HCT116 (cell line): ENCODE data around the gene CCDC15. TPM values are rescaled to one million over a fixed set of nuclear protein-coding genes. Genes with fewer than 3 reads are reported as not detected.

Experiments used
- ATAC-seq: fragments of 200-7000 bp; cut with Tn5 transposase; 2 replicates; pipeline ENCODE4 v1.9.1; 2020; ENCODE audit warnings: mild to moderate bottlenecking, moderate library complexity
- BruUV-seq: library from RNA; stranded (reverse); fragments of 400-500 nt; replicated peaks from 2 replicates; lab custom pipeline; 2021; lab: Mats Ljungman, UMichigan
- CTCF ChIA-PET: fragments of 300-600 bp; sonication (Branson Sonifier 250); formaldehyde crosslinking; loops from one replicate; lab custom pipeline; 2021; ENCODE audit warnings: antibody characterized with exemption; lab: Charles Lee
- POLR2A ChIA-PET: fragments of 300-600, 350-600 bp; sonication (Branson Sonifier 250); formaldehyde crosslinking; loops from one replicate; lab custom pipeline; 2021; ENCODE audit warnings: antibody characterized with exemption; lab: Charles Lee
- RAD21 ChIA-PET, 2 experiments: fragments of 300-600 bp; sonication (Branson Sonifier 250); formaldehyde crosslinking; loops; one replicate each; lab custom pipeline; 2023; ENCODE audit warnings: low total read pairs in 2 of 2; ENCODE audit not compliant: uncharacterized antibody in 2 of 2, unreplicated experiment in 2 of 2, low non-redundant PET in 1 of 2; lab: Charles Lee
- DNase-seq: peaks from one replicate; pipeline ENCODE4 v3.0.0-alpha.2; 2010; ENCODE audit warnings: low read depth, low spot score
- H2AFZ ChIP-seq: fragments of 200-600 bp; shearing (Covaris generic), sonication (generic); 2 replicates; pipeline ENCODE4 v1.6.1; 2017; ENCODE audit warnings: low read depth, mixed run types, mixed read lengths, antibody characterized with exemption, low read length; ENCODE audit not compliant: poor library complexity, severe bottlenecking
- H3K27ac ChIP-seq: 2 replicates; pipeline ENCODE4 v1.5.1; 2012; ENCODE audit warnings: low read depth, low read length
- H3K27me3 ChIP-seq: fragments of 200-600 bp; sonication (generic); 2 replicates; pipeline ENCODE4 v1.6.1; 2016; ENCODE audit warnings: mixed run types, low read length, mixed read lengths; ENCODE audit not compliant: insufficient read depth
- H3K36me3 ChIP-seq, 2 experiments: fragments of 200-500 bp in 1 of 2; fragments of 200-600 bp in 1 of 2; sonication (Bioruptor generic) in 1 of 2; sonication (generic) in 1 of 2; 2 replicates each; pipeline versions ENCODE4 v1.5.1 to v1.6.1; 2014 to 2016; ENCODE audit warnings: low read length in 2 of 2, inconsistent platforms in 1 of 2, mixed read lengths in 1 of 2, mixed run types in 1 of 2; ENCODE audit not compliant: insufficient read depth in 2 of 2, control insufficient read depth in 1 of 2
- H3K4me1 ChIP-seq, 2 experiments: fragments of 200-600 bp in 1 of 2; sonication (generic) in 1 of 2; 2 replicates each; pipeline versions ENCODE4 v1.5.1 to v1.6.1; 2012 to 2017; ENCODE audit warnings: low read length in 2 of 2, inconsistent platforms in 1 of 2, mild to moderate bottlenecking in 1 of 2, mixed read lengths in 1 of 2, mixed run types in 1 of 2, moderate library complexity in 1 of 2; ENCODE audit not compliant: insufficient read depth in 2 of 2, control insufficient read depth in 1 of 2
- H3K4me2 ChIP-seq: fragments of 200-600 bp; sonication (generic); 2 replicates; pipeline ENCODE4 v1.6.1; 2017; ENCODE audit warnings: mixed run types, low read length, mixed read lengths
- H3K4me3 ChIP-seq, 2 experiments: fragments of 200-600 bp in 1 of 2; sonication (generic) in 1 of 2; replicated peaks in 1 of 2; 2 replicates each; pipeline ENCODE4 v1.5.1; 2011 to 2016; ENCODE audit warnings: low read length in 2 of 2, control low read depth in 1 of 2, low read depth in 1 of 2, mild to moderate bottlenecking in 1 of 2, mixed read lengths in 1 of 2, mixed run types in 1 of 2
- H3K79me2 ChIP-seq: fragments of 200-600 bp; sonication (generic); 2 replicates; pipeline ENCODE4 v1.6.1; 2017; ENCODE audit warnings: mild to moderate bottlenecking, mixed run types, low read length, moderate library complexity, mixed read lengths; ENCODE audit not compliant: insufficient read depth
- H3K9ac ChIP-seq: fragments of 200-600 bp; sonication (generic); 2 replicates; pipeline ENCODE4 v1.6.1; 2016; ENCODE audit warnings: low read length, mixed read lengths
- H3K9me2 ChIP-seq: fragments of 200-600 bp; sonication (generic), shearing (Covaris generic); 2 replicates; pipeline ENCODE4 v1.6.1; 2017; ENCODE audit warnings: mixed run types, mild to moderate bottlenecking, moderate library complexity; ENCODE audit not compliant: insufficient read depth
- H3K9me3 ChIP-seq, 2 experiments: fragments of 200-500 bp in 1 of 2; fragments of 200-600 bp in 1 of 2; sonication (Bioruptor generic) in 1 of 2; sonication (generic) in 1 of 2; 2 replicates each; pipeline ENCODE4 v1.6.1; 2014 to 2017; ENCODE audit warnings: low read length in 2 of 2, mixed read lengths in 2 of 2, inconsistent platforms in 1 of 2, low read depth in 1 of 2, mild to moderate bottlenecking in 1 of 2, mixed run types in 1 of 2, moderate library complexity in 1 of 2; ENCODE audit not compliant: control insufficient read depth in 1 of 2, insufficient read depth in 1 of 2
- H4K20me1 ChIP-seq: fragments of 200-600 bp; sonication (generic), shearing (Covaris generic); 2 replicates; pipeline ENCODE4 v1.6.1; 2017; ENCODE audit warnings: mixed run types, mild to moderate bottlenecking, moderate library complexity; ENCODE audit not compliant: insufficient read depth
- CBX3 ChIP-seq: IDR thresholded peaks from 2 replicates; pipeline ENCODE4 v1.6.1; 2012; ENCODE audit warnings: low read depth
- CEBPB ChIP-seq: IDR thresholded peaks from 2 replicates; pipeline ENCODE4 v1.6.1; 2012; ENCODE audit warnings: low read depth
- ELF1 ChIP-seq: IDR thresholded peaks from 2 replicates; pipeline ENCODE4 v1.6.1; 2012; ENCODE audit warnings: low read depth, borderline replicate concordance
- EZH2 ChIP-seq: fragments of 200-600 bp; sonication (generic); IDR thresholded peaks from 2 replicates; pipeline ENCODE4 v1.6.1; 2017; ENCODE audit warnings: antibody characterized with exemption, mixed run types
- EZH2phosphoT487 ChIP-seq: fragments of 200-600 bp; IDR thresholded peaks from 2 replicates; pipeline ENCODE4 v1.6.1; 2018; ENCODE audit warnings: antibody characterized with exemption, borderline replicate concordance
- FOSL1 ChIP-seq: IDR thresholded peaks from 2 replicates; pipeline ENCODE4 v1.6.1; 2012; ENCODE audit warnings: low read depth
- JUND ChIP-seq: IDR thresholded peaks from 2 replicates; pipeline ENCODE4 v1.6.1; 2012
- POLR2A ChIP-seq: IDR thresholded peaks from 2 replicates; pipeline ENCODE4 v1.7.0; 2011; ENCODE audit warnings: borderline replicate concordance; ENCODE audit not compliant: insufficient read depth, insufficient read length; ENCODE audit errors: extremely low read depth
- POLR2AphosphoS5 ChIP-seq: IDR thresholded peaks from 2 replicates; pipeline ENCODE4 v1.6.1; 2011; ENCODE audit warnings: mild to moderate bottlenecking, low read depth, low read length, moderate library complexity
- RAD21 ChIP-seq: IDR thresholded peaks from 2 replicates; pipeline ENCODE4 v1.6.1; 2012; ENCODE audit warnings: low read depth, mild to moderate bottlenecking
- SIN3A ChIP-seq: IDR thresholded peaks from 2 replicates; pipeline ENCODE4 v1.6.1; 2012; ENCODE audit warnings: low read depth
- SP1 ChIP-seq: IDR thresholded peaks from 2 replicates; pipeline ENCODE4 v1.6.1; 2012; ENCODE audit warnings: low read depth
- TCF7L2 ChIP-seq: IDR thresholded peaks from 2 replicates; pipeline ENCODE4 v1.7.0; 2011; ENCODE audit warnings: borderline replicate concordance, inconsistent platforms; ENCODE audit not compliant: insufficient read depth, insufficient read length; ENCODE audit errors: extremely low read depth
- ZFX ChIP-seq: fragments of 450-650 bp; IDR thresholded peaks from 2 replicates; pipeline ENCODE4 v1.6.1; 2017
- ZNF274 ChIP-seq: fragments of 200-500 bp; sonication (Bioruptor generic); IDR thresholded peaks from 2 replicates; pipeline ENCODE4 v1.6.1; 2014; ENCODE audit warnings: mild to moderate bottlenecking, low read depth, low read length, inconsistent platforms
- intact Hi-C: fragments of 100-400 bp; cut with micrococcal nuclease; formaldehyde crosslinking; loops from 2 replicates; pipeline ENCODE4 v1.10.0; 2022
- total RNA-seq: library from RNA; stranded (reverse); gene quantifications from one replicate; pipeline ENCODE4 v1.2.1, GENCODE V29; 2021; ENCODE audit not compliant: unreplicated experiment
- TF ChIP-seq, protein P1 (sequence below): IDR thresholded peaks from 2 replicates; pipeline ENCODE4 v1.6.1; 2012
- TF ChIP-seq, protein P2 (sequence below): IDR thresholded peaks from 2 replicates; pipeline ENCODE4 v1.6.1; 2012; ENCODE audit warnings: low read depth

CCDC15 gene
- total RNA-seq, 1 experiment from 2014 or later = 2.4 TPM

DNA sequence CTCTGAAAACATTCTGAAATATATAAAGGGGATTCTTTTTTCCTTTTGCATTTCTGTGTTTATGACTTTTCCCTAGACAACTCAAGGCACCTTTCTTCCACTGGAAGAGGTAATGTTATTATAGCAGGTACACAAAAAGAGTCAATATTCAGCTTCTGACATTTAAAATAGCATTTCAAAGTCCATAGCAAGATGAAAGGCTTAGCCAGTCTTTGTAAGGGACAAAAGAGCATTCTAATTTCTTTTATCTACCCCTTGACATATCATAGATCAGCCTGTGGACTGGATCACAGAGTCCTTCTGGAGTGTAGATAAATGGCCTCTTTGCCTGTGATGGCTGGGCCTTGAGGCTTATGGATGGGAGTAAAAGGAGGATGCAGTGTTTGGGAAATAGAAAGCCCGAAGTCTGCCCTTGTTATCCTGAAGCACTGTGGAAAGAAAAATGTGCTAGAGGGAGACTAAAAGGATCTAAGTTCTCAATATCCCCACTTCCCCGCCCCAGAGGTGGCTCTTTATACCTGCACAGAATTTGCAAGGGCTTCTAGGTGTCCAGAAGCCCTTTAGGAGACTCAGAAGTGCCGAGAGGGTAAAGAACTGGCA, 16.6 kb upstream of the CCDC15 start:
- H3K4me1 ChIP-seq = peaks cover 0 to 5% of the 10 kb centered on the region in 2 experiments; a peak in 1 of 4 replicates
- no TSS peak for BruUV-seq
- no peak overlapping the region for H3K4me3 ChIP-seq
- H3K27ac ChIP-seq = no peak overlapping the region
- H3K9me3 ChIP-seq = no peaks in the 10 kb centered on the region
- no peaks in the 10 kb centered on the region for H3K9me2 ChIP-seq
- no peaks in the 10 kb centered on the region for H3K27me3 ChIP-seq
- H3K79me2 ChIP-seq = no peaks in the 10 kb centered on the region
- no peaks in the 10 kb centered on the region for H4K20me1 ChIP-seq
- CTCF ChIA-PET = no interaction called here
- POLR2A ChIA-PET = no interaction called here
- H2AFZ ChIP-seq = no peak overlapping the region
- intact Hi-C loops = no loop called here
- ATAC-seq (no peak), DNase-seq (no peak)
- no peak for TF ChIP-seq CBX3
- no peak for TF ChIP-seq FOSL1
- no peak for TF ChIP-seq CEBPB
- no peak for TF ChIP-seq POLR2A
- no peak for TF ChIP-seq ZFX
- TF ChIP-seq JUND = no peak
- no peak for TF ChIP-seq ZNF274
- TF ChIP-seq RAD21 = no peak
- TF ChIP-seq SP1 = no peak
- TF ChIP-seq, protein P1, sequence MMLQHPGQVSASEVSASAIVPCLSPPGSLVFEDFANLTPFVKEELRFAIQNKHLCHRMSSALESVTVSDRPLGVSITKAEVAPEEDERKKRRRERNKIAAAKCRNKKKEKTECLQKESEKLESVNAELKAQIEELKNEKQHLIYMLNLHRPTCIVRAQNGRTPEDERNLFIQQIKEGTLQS = no peak
- no peak for TF ChIP-seq POLR2AphosphoS5
- no peak overlapping the region for H3K9ac ChIP-seq
- H3K4me2 ChIP-seq = no peak overlapping the region
- RAD21 ChIA-PET = no interaction called here
- no peaks in the 10 kb centered on the region for H3K36me3 ChIP-seq

DNA sequence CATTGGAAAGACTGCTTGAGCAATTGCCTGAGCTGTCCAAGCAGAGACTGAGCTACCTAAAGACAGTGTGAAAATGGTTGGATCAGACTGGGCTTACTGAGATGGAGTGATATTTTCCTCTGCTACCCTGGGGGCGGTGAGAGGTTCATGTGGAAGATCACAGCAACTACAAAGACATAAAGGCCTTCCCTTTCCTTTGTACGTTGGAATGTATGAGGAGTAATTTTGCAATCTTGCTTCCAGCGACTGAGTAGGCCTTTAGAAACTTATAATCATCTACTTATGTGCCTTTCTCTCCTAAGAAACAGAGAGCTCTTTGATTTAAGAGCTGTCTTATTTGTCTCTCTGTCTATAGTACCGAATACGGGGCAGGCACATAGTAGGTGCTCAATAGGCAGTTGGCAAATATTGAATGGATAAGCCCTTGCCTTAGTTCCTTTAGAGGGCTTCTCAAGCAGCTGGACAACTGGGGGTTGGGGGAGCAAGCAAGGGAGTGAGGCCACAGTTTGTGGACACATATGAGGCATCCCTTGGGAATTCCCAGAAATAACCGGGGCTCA, 15.7 kb upstream of the CCDC15 start:
- ChIA-PET POLR2A (no interaction called here), CTCF (no interaction called here), RAD21 (no interaction called here)
- H3K9me2 ChIP-seq = no peaks in the 10 kb centered on the region
- no peak overlapping the region for H3K4me3 ChIP-seq
- no peak for DNase-seq
- no peak for ATAC-seq
- no peaks in the 10 kb centered on the region for H3K27me3 ChIP-seq
- H3K9me3 ChIP-seq = no peaks in the 10 kb centered on the region
- H3K4me2 ChIP-seq = no peak overlapping the region
- no TSS peak for BruUV-seq
- H3K36me3 ChIP-seq = no peaks in the 10 kb centered on the region
- H3K4me1 ChIP-seq = peaks cover 0 to 5% of the 10 kb centered on the region in 2 experiments; a peak in 1 of 4 replicates
- no peak overlapping the region for H2AFZ ChIP-seq
- no peak overlapping the region for H3K9ac ChIP-seq
- intact Hi-C loops = no loop called here
- H3K79me2 ChIP-seq = no peaks in the 10 kb centered on the region
- no peaks in the 10 kb centered on the region for H4K20me1 ChIP-seq
- H3K27ac ChIP-seq = no peak overlapping the region
- no peak for TF ChIP-seq TCF7L2
- no peak for TF ChIP-seq ELF1
- no peak for TF ChIP-seq SIN3A
- TF ChIP-seq, protein P2, sequence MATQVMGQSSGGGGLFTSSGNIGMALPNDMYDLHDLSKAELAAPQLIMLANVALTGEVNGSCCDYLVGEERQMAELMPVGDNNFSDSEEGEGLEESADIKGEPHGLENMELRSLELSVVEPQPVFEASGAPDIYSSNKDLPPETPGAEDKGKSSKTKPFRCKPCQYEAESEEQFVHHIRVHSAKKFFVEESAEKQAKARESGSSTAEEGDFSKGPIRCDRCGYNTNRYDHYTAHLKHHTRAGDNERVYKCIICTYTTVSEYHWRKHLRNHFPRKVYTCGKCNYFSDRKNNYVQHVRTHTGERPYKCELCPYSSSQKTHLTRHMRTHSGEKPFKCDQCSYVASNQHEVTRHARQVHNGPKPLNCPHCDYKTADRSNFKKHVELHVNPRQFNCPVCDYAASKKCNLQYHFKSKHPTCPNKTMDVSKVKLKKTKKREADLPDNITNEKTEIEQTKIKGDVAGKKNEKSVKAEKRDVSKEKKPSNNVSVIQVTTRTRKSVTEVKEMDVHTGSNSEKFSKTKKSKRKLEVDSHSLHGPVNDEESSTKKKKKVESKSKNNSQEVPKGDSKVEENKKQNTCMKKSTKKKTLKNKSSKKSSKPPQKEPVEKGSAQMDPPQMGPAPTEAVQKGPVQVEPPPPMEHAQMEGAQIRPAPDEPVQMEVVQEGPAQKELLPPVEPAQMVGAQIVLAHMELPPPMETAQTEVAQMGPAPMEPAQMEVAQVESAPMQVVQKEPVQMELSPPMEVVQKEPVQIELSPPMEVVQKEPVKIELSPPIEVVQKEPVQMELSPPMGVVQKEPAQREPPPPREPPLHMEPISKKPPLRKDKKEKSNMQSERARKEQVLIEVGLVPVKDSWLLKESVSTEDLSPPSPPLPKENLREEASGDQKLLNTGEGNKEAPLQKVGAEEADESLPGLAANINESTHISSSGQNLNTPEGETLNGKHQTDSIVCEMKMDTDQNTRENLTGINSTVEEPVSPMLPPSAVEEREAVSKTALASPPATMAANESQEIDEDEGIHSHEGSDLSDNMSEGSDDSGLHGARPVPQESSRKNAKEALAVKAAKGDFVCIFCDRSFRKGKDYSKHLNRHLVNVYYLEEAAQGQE = no peak
- TF ChIP-seq SP1 = no peak
- TF ChIP-seq EZH2 = no peak
- no peak for TF ChIP-seq ZNF274
- TF ChIP-seq EZH2phosphoT487 = no peak
